ENCODE measurements around the gene CSF2. TPM values are rescaled to one million over a fixed set of nuclear protein-coding genes. Genes with fewer than 3 reads are reported as not detected.
A peak's percentile ranks its signal among the peaks of the same experiment; 100 is the strongest.
"Not testable (repeated sequence)": the region's sequence is repeated elsewhere in the genome, so short reads cannot be mapped to it uniquely, and the experiment has no call there.

Gene CSF2
- total RNA-seq, 4 donors from 2014 or later = not detected

GRCh38 chr5:132103332-132103951 is 29.9 kb downstream of the CSF2 start:
- peak in 1 of 2 donors; percentile 76 for DNase-seq (ENCODE audit: low spot score in 2 of 2)
- Histone ChIP-seq H3K27ac (no peak overlapping the region), H3K9me3 (no peaks in the 10 kb centered on the region), H3K4me1 (peaks cover 13% of the 10 kb centered on the region), H3K36me3 (no peaks in the 10 kb centered on the region), H3K27me3 (no peaks in the 10 kb centered on the region), H3K4me3 (no peak overlapping the region)
- TF ChIP-seq POLR2A (IDR thresholded peaks at IDR 0.05) (no peak), POLR2AphosphoS5 (IDR thresholded peaks at IDR 0.05) (no peak), EP300 (IDR thresholded peaks at IDR 0.05) (no peak), CTCF (IDR thresholded peaks at IDR 0.05) (no peak)

GRCh38 chr5:132103969-132104391 is 30.4 kb downstream of the CSF2 start:
- TF ChIP-seq EP300 (IDR thresholded peaks at IDR 0.05) (no peak), POLR2AphosphoS5 (IDR thresholded peaks at IDR 0.05) (no peak), POLR2A (IDR thresholded peaks at IDR 0.05) (no peak), CTCF (IDR thresholded peaks at IDR 0.05) (no peak)
- H3K9me3 ChIP-seq = no peaks in the 10 kb centered on the region
- H3K27me3 ChIP-seq = no peaks in the 10 kb centered on the region
- 88% methylated on average over 6 of the region's 6 CpGs for WGBS
- no peaks in the 10 kb centered on the region for H3K36me3 ChIP-seq
- no peak overlapping the region for H3K27ac ChIP-seq
- no peak for DNase-seq (ENCODE audit: low spot score in 2 of 2)
- H3K4me1 ChIP-seq = peaks cover 13% of the 10 kb centered on the region
- H3K4me3 ChIP-seq = no peak overlapping the region

GRCh38 chr5:132104556-132104955 is 31.0 kb downstream of the CSF2 start:
- no peak for DNase-seq (ENCODE audit: low spot score in 2 of 2)
- peaks cover 13% of the 10 kb centered on the region for H3K4me1 ChIP-seq
- TF ChIP-seq CTCF (IDR thresholded peaks at IDR 0.05) (no peak), EP300 (IDR thresholded peaks at IDR 0.05) (no peak), POLR2A (IDR thresholded peaks at IDR 0.05) (no peak), POLR2AphosphoS5 (IDR thresholded peaks at IDR 0.05) (no peak)
- H3K9me3 ChIP-seq = no peaks in the 10 kb centered on the region
- H3K36me3 ChIP-seq = no peaks in the 10 kb centered on the region
- no peak overlapping the region for H3K4me3 ChIP-seq
- no peak overlapping the region for H3K27ac ChIP-seq
- no peaks in the 10 kb centered on the region for H3K27me3 ChIP-seq

GRCh38 chr5:132105688-132106087 is 32.1 kb downstream of the CSF2 start:
- TF ChIP-seq POLR2A (IDR thresholded peaks at IDR 0.05) = no peak
- TF ChIP-seq EP300 (IDR thresholded peaks at IDR 0.05) = no peak
- TF ChIP-seq POLR2AphosphoS5 (IDR thresholded peaks at IDR 0.05) = no peak
- no peak for TF ChIP-seq CTCF (IDR thresholded peaks at IDR 0.05)
- DNase-seq (ENCODE audit: low spot score in 2 of 2) = no peak
- Histone ChIP-seq H3K27ac (no peak overlapping the region), H3K27me3 (no peaks in the 10 kb centered on the region), H3K4me1 (peaks cover 13% of the 10 kb centered on the region), H3K9me3 (no peaks in the 10 kb centered on the region), H3K4me3 (no peak overlapping the region), H3K36me3 (no peaks in the 10 kb centered on the region)
- 88% methylated on average over 3 of the region's 3 CpGs for WGBS

- H3K27ac ChIP-seq; H3K36me3 ChIP-seq; H3K27me3 ChIP-seq; H3K9me3 ChIP-seq; H3K4me1 ChIP-seq; DNase-seq (ENCODE audit: low spot score in 2 of 2); H3K4me3 ChIP-seq: not testable (repeated sequence)
- 93% methylated on average over 1 of the region's 1 CpG for WGBS
These were observed 34.9 kb downstream of the CSF2 start for GRCh38 chr5:132108495-132108894.

- H3K27me3 ChIP-seq; H3K4me1 ChIP-seq; H3K36me3 ChIP-seq; H3K9me3 ChIP-seq; DNase-seq (ENCODE audit: low spot score in 2 of 2); H3K27ac ChIP-seq; H3K4me3 ChIP-seq: not testable (repeated sequence)
- WGBS = 95% methylated on average over 4 of the region's 4 CpGs
These were observed 35.4 kb downstream of the CSF2 start for GRCh38 chr5:132108957-132109356.
